DOHH2 (cell line): ENCODE results near the gene PPM1H.

Experiments used
- CTCF ChIP-seq: fragments of 200-600 bp; sonication (generic); IDR thresholded peaks from one replicate; pipeline ENCODE4 v1.5.1; 2014; ENCODE audit warnings: antibody characterized with exemption, mild to moderate bottlenecking, low read depth, low read length; ENCODE audit not compliant: poor library complexity, severe bottlenecking
- EZH2phosphoT487 ChIP-seq: fragments of 200-600 bp; sonication (generic); IDR thresholded peaks from 2 replicates; pipeline ENCODE4 v1.6.1; 2017; ENCODE audit warnings: borderline replicate concordance, mild to moderate bottlenecking, antibody characterized with exemption, low read length, moderate library complexity, mixed read lengths

- TF ChIP-seq CTCF (no peak), EZH2phosphoT487 (no peak)
These were observed 142.6 kb downstream of the PPM1H start for GRCh38 chr12:62792236-62792870.
